ENCODE results near the gene SLIT2.

SLIT2 gene

GRCh38 chr4:20254511-20255250 is 3.0 kb downstream of the SLIT2 start:
- H3K4me3 ChIP-seq (ENCODE audit: low read depth, low read length), result peak overlapping the region; percentile 61
- no peaks in the 10 kb centered on the region for H3K4me1 ChIP-seq
- no peak for TF ChIP-seq CTCF (IDR thresholded peaks at IDR 0.05)
- H3K27ac ChIP-seq, result no peak overlapping the region
- H2AFZ ChIP-seq, result peak overlapping the region; percentile 81
- peak overlapping the region; percentile 95 for H3K4me2 ChIP-seq (ENCODE audit: low read length)
- H3K36me3 ChIP-seq (ENCODE audit: control insufficient read depth, insufficient read depth, low read length), result no peaks in the 10 kb centered on the region
- no peaks in the 10 kb centered on the region for H3K9me3 ChIP-seq (ENCODE audit: control insufficient read depth, low read length)
- H3K9ac ChIP-seq, result no peak overlapping the region
- no peaks in the 10 kb centered on the region for H3K79me2 ChIP-seq
- H3K27me3 ChIP-seq (ENCODE audit: control insufficient read depth, insufficient read depth, low read length), result no peaks in the 10 kb centered on the region

- Histone ChIP-seq H2AFZ (peak overlapping the region; percentile 81), H3K4me1 (no peaks in the 10 kb centered on the region), H3K36me3 (ENCODE audit: control insufficient read depth, insufficient read depth, low read length) (no peaks in the 10 kb centered on the region), H3K79me2 (no peaks in the 10 kb centered on the region), H3K4me2 (ENCODE audit: low read length) (peak overlapping the region; percentile 95), H3K27ac (no peak overlapping the region), H3K27me3 (ENCODE audit: control insufficient read depth, insufficient read depth, low read length) (no peaks in the 10 kb centered on the region), H3K9me3 (ENCODE audit: control insufficient read depth, low read length) (no peaks in the 10 kb centered on the region), H3K9ac (no peak overlapping the region), H3K4me3 (ENCODE audit: low read depth, low read length) (no peak overlapping the region)
- no peak for TF ChIP-seq CTCF (IDR thresholded peaks at IDR 0.05)
Measured at GRCh38 chr4:20255251-20255586, 3.5 kb downstream of the SLIT2 start.

GRCh38 chr4:20255823-20256222 is 4.1 kb downstream of the SLIT2 start:
- Histone ChIP-seq H3K4me3 (ENCODE audit: low read depth, low read length) (no peak overlapping the region), H3K79me2 (no peaks in the 10 kb centered on the region)

GRCh38 chr4:20256381-20256881 is 4.7 kb downstream of the SLIT2 start:
- Histone ChIP-seq H3K79me2 (no peaks in the 10 kb centered on the region), H3K4me1 (no peaks in the 10 kb centered on the region), H2AFZ (no peak overlapping the region), H3K4me3 (ENCODE audit: low read depth, low read length) (no peak overlapping the region), H3K27me3 (ENCODE audit: control insufficient read depth, insufficient read depth, low read length) (no peaks in the 10 kb centered on the region), H3K27ac (no peak overlapping the region), H3K9ac (no peak overlapping the region), H3K9me3 (ENCODE audit: control insufficient read depth, low read length) (no peaks in the 10 kb centered on the region), H3K36me3 (ENCODE audit: control insufficient read depth, insufficient read depth, low read length) (no peaks in the 10 kb centered on the region), H3K4me2 (ENCODE audit: low read length) (no peak overlapping the region)
- no peak for TF ChIP-seq CTCF (IDR thresholded peaks at IDR 0.05)

More at GRCh38 chr4:20255823-20256222, 4.1 kb downstream of the SLIT2 start:
- no peaks in the 10 kb centered on the region for H3K4me1 ChIP-seq
- TF ChIP-seq CTCF (IDR thresholded peaks at IDR 0.05), result no peak
- no peaks in the 10 kb centered on the region for H3K9me3 ChIP-seq (ENCODE audit: control insufficient read depth, low read length)
- no peak overlapping the region for H3K27ac ChIP-seq
- no peaks in the 10 kb centered on the region for H3K27me3 ChIP-seq (ENCODE audit: control insufficient read depth, insufficient read depth, low read length)
- no peak overlapping the region for H3K4me2 ChIP-seq (ENCODE audit: low read length)
- no peaks in the 10 kb centered on the region for H3K36me3 ChIP-seq (ENCODE audit: control insufficient read depth, insufficient read depth, low read length)
- H3K9ac ChIP-seq, result no peak overlapping the region
- H2AFZ ChIP-seq, result no peak overlapping the region

- H3K4me2 ChIP-seq (ENCODE audit: low read length), result no peak overlapping the region
- H3K4me3 ChIP-seq (ENCODE audit: low read depth, low read length), result no peak overlapping the region
- H3K27me3 ChIP-seq (ENCODE audit: control insufficient read depth, insufficient read depth, low read length), result no peaks in the 10 kb centered on the region
- H3K27ac ChIP-seq, result no peak overlapping the region
- no peak overlapping the region for H3K9ac ChIP-seq
- no peaks in the 10 kb centered on the region for H3K36me3 ChIP-seq (ENCODE audit: control insufficient read depth, insufficient read depth, low read length)
- no peak for TF ChIP-seq CTCF (IDR thresholded peaks at IDR 0.05)
- no peaks in the 10 kb centered on the region for H3K9me3 ChIP-seq (ENCODE audit: control insufficient read depth, low read length)
- H3K4me1 ChIP-seq, result no peaks in the 10 kb centered on the region
- no peak overlapping the region for H2AFZ ChIP-seq
- no peaks in the 10 kb centered on the region for H3K79me2 ChIP-seq
Measured at GRCh38 chr4:20259707-20260106, 8.0 kb downstream of the SLIT2 start.
